ENCODE data around the gene PUM1. TPM values are rescaled to one million over a fixed set of nuclear protein-coding genes. Genes with fewer than 3 reads are reported as not detected.

The PUM1 gene
- total and polyA plus RNA-seq, 2 of the 4 experiments (the other 2 are of a cell fraction) = 75.4 to 137 TPM

DNA sequence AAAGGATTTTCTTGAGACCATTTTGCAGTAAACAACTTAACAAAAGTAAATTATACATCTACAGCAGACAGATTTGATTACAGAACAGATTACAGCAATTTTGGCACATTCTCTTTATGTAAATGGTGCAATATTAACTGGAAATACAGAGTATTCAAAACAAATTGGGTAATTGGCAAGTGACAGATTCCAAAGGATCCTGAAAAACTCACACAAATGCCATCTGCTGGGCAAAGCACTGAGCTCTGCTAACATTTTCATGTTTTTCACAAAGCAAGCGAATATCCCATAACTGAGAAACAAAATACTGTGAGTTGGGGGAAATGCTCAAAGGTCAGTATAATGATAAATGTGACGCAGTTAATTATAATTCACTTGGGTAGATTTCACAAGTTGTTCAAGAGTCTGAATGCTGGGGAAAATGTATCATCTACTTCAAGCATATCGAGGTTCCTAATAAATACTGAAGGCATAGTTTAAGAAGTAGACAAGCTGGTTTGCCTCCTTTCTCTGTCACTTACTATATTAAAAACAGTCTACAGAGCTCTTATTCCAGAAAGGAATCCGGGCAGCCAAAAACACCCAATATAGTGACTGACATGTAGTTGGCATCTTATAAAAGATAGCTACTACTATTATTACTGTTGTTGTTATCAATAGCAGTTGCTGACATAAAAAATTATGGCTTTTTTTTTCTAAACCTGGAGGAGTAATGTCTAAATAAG lies 81.2 kb downstream of the PUM1 start:
- Histone ChIP-seq H2BK120ac (ENCODE audit: low read depth, low read length) (no peak overlapping the region), H3K9me1 (ENCODE audit: insufficient read depth, low read length) (peaks cover 11% of the 10 kb centered on the region), H4K8ac (ENCODE audit: low read depth in 2 of 2, low read length in 2 of 2) (no peak overlapping the region), H3K4me3 (ENCODE audit: insufficient read depth, low read depth, low read length) (no peak overlapping the region), H2BK15ac (ENCODE audit: low read depth, low read length) (no peak overlapping the region), H3K27ac (ENCODE audit: insufficient read depth, low read length) (no peak overlapping the region), H4K5ac (ENCODE audit: low read depth, low read length) (no peak overlapping the region; the same call in 1 of the 2 replicates), H3K79me1 (ENCODE audit: low read depth in 1 of 2, low read length in 2 of 2) (peaks cover 48 to 73% of the 10 kb centered on the region in 2 experiments), H3K23ac (ENCODE audit: low read depth, low read length) (no peak overlapping the region), H3K4me2 (ENCODE audit: low read depth, low read length) (0 out of 2 replicates have a peak overlapping the region, but pooled peaks have one; percentile 31), H4K20me1 (ENCODE audit: insufficient read depth, low read length) (peaks cover 73% of the 10 kb centered on the region), H4K91ac (ENCODE audit: insufficient read depth, low read depth, low read length) (no peak overlapping the region), H2AK9ac (replicated peaks; ENCODE audit: low read depth, low read length, poor library complexity) (no peak overlapping the region), H2AFZ (replicated peaks; ENCODE audit: low read length, poor library complexity) (no peak overlapping the region), H3K4me1 (ENCODE audit: control insufficient read depth, insufficient read depth, low read length) (peaks cover 14% of the 10 kb centered on the region), H3K27me3 (ENCODE audit: control insufficient read depth, insufficient read depth, low read length) (no peaks in the 10 kb centered on the region), H2AK5ac (ENCODE audit: low read depth, low read length) (no peak overlapping the region), H3K9ac (ENCODE audit: low read depth, low read length) (no peak overlapping the region), H3K36me3 (ENCODE audit: control insufficient read depth, insufficient read depth, low read length) (peaks cover 12% of the 10 kb centered on the region), H3K14ac (replicated peaks; ENCODE audit: low read depth, low read length) (no peak overlapping the region), H2BK5ac (ENCODE audit: low read depth, low read length, poor library complexity, severe bottlenecking) (no peak overlapping the region), H2BK20ac (ENCODE audit: low read depth, low read length) (no peak overlapping the region), H3K56ac (ENCODE audit: extremely low read depth, insufficient read depth, low read length) (no peak overlapping the region), H3K9me3 (ENCODE audit: control insufficient read depth, insufficient read depth, low read length) (no peaks in the 10 kb centered on the region), H3K18ac (ENCODE audit: low read depth, low read length) (no peak overlapping the region), H3K4ac (ENCODE audit: low read depth, low read length) (no peak overlapping the region)
- intact Hi-C loops (cut with micrococcal nuclease) (no loop called here), dilution Hi-C loops (cut with HindIII; ENCODE audit: low sequenced_read_pairs, unreplicated experiment) (no loop called here), in situ Hi-C loops (cut with MboI; ENCODE audit: low sequenced_read_pairs) (no loop called here)
- POLR2A ChIA-PET (ENCODE audit: unreplicated experiment) = interaction anchor here (0.5 kb wide), 1 partner anchor 266 kb away, joined by 10 read pairs; no protein-coding TSS in a partner anchor
- no TSS peak for BruUV-seq (replicated peaks)
- ATAC-seq (ENCODE audit: low read depth) (no peak), DNase-seq (no peak)
- no CpG with 5 or more reads among the region's 4 CpGs for WGBS, 2 experiments (ENCODE audit: extremely low coverage in 2 of 2, insufficient read length in 1 of 2)
- CTCF ChIA-PET = interaction anchor here (0.8 kb wide), 1 partner anchor 16 kb away, joined by 3 read pairs; no protein-coding TSS in a partner anchor
- no peak for TF ChIP-seq MAFK (IDR thresholded peaks at IDR 0.05; ENCODE audit: low read depth, low read length)
- no peak for TF ChIP-seq RCOR1 (IDR thresholded peaks at IDR 0.05; ENCODE audit: insufficient replicate concordance, low read length)
- no peak for TF ChIP-seq POLR2A (IDR thresholded peaks at IDR 0.05; ENCODE audit: low read depth, low read length)
- no peak for TF ChIP-seq MXI1 (IDR thresholded peaks at IDR 0.05; ENCODE audit: borderline replicate concordance, low read depth, low read length)
- TF ChIP-seq, protein P1, sequence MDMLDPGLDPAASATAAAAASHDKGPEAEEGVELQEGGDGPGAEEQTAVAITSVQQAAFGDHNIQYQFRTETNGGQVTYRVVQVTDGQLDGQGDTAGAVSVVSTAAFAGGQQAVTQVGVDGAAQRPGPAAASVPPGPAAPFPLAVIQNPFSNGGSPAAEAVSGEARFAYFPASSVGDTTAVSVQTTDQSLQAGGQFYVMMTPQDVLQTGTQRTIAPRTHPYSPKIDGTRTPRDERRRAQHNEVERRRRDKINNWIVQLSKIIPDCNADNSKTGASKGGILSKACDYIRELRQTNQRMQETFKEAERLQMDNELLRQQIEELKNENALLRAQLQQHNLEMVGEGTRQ (IDR thresholded peaks at IDR 0.05; ENCODE audit: low read depth, low read length) = no peak
- no peak for TF ChIP-seq CHD1 (IDR thresholded peaks at IDR 0.05; ENCODE audit: low read depth, low read length)
- TF ChIP-seq, protein P2, sequence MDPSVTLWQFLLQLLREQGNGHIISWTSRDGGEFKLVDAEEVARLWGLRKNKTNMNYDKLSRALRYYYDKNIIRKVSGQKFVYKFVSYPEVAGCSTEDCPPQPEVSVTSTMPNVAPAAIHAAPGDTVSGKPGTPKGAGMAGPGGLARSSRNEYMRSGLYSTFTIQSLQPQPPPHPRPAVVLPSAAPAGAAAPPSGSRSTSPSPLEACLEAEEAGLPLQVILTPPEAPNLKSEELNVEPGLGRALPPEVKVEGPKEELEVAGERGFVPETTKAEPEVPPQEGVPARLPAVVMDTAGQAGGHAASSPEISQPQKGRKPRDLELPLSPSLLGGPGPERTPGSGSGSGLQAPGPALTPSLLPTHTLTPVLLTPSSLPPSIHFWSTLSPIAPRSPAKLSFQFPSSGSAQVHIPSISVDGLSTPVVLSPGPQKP (IDR thresholded peaks at IDR 0.05; ENCODE audit: borderline replicate concordance, low read depth, low read length) = no peak
- TF ChIP-seq SMC3 (IDR thresholded peaks at IDR 0.05; ENCODE audit: low read depth, low read length) = no peak
- TF ChIP-seq RFX5 (IDR thresholded peaks at IDR 0.05; ENCODE audit: low read depth, low read length) = no peak
- TF ChIP-seq BHLHE40 (IDR thresholded peaks at IDR 0.05; ENCODE audit: low read depth, low read length) = no peak
- TF ChIP-seq NFE2L2 (IDR thresholded peaks at IDR 0.05; ENCODE audit: low read depth, low read length) = no peak
- TF ChIP-seq, protein P3, sequence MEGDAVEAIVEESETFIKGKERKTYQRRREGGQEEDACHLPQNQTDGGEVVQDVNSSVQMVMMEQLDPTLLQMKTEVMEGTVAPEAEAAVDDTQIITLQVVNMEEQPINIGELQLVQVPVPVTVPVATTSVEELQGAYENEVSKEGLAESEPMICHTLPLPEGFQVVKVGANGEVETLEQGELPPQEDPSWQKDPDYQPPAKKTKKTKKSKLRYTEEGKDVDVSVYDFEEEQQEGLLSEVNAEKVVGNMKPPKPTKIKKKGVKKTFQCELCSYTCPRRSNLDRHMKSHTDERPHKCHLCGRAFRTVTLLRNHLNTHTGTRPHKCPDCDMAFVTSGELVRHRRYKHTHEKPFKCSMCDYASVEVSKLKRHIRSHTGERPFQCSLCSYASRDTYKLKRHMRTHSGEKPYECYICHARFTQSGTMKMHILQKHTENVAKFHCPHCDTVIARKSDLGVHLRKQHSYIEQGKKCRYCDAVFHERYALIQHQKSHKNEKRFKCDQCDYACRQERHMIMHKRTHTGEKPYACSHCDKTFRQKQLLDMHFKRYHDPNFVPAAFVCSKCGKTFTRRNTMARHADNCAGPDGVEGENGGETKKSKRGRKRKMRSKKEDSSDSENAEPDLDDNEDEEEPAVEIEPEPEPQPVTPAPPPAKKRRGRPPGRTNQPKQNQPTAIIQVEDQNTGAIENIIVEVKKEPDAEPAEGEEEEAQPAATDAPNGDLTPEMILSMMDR (conservative IDR thresholded peaks at IDR 0.05; ENCODE audit: low read depth, low read length) = no peak
- TF ChIP-seq FOS (IDR thresholded peaks at IDR 0.05; ENCODE audit: low read depth, low read length) = no peak
- TF ChIP-seq RAD21 (IDR thresholded peaks at IDR 0.05; ENCODE audit: low read length) = no peak
- TF ChIP-seq MAZ (IDR thresholded peaks at IDR 0.05; ENCODE audit: borderline replicate concordance, low read depth, low read length) = no peak

Measured in IMR-90 (cell line).